Prostate gland (tissue), 2 donors: ENCODE measurements around the gene MYLK4.

Experiments used
- POLR2A ChIP-seq: fragments of 450-650 bp; IDR thresholded peaks from one replicate; pipeline ENCODE4 v1.6.1; 2016; ENCODE audit warnings: antibody characterized with exemption, mild to moderate bottlenecking
- TF ChIP-seq, protein P1 (sequence below), 4 experiments: fragments of 200-600 bp in 2 of 4; fragments of 450-650 bp in 2 of 4; sonication (generic) in 2 of 4; IDR thresholded peaks; 1 replicate in 3 of 4; 2 replicates in 1 of 4; pipeline ENCODE4 v1.5.1; 2016 to 2019; ENCODE audit warnings: antibody characterized with exemption in 4 of 4, mild to moderate bottlenecking in 2 of 4, moderate library complexity in 2 of 4

DNA sequence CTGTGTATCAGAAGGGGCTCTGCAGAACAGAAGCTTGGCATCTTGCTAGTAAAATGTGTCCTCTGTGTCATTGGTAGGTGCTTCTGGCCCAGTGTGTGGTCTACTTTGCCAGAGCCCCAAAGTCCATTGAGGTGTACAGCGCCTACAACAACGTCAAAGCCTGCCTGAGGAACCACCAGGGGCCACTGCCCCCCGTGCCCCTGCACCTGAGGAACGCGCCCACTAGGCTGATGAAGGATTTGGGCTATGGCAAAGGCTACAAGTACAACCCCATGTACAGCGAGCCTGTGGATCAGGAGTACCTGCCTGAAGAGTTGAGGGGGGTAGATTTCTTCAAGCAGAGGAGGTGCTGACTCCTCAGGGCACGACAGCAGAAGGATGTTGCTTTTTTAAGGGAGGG lies 34.2 kb upstream of the MYLK4 start:
- TF ChIP-seq, protein P1, sequence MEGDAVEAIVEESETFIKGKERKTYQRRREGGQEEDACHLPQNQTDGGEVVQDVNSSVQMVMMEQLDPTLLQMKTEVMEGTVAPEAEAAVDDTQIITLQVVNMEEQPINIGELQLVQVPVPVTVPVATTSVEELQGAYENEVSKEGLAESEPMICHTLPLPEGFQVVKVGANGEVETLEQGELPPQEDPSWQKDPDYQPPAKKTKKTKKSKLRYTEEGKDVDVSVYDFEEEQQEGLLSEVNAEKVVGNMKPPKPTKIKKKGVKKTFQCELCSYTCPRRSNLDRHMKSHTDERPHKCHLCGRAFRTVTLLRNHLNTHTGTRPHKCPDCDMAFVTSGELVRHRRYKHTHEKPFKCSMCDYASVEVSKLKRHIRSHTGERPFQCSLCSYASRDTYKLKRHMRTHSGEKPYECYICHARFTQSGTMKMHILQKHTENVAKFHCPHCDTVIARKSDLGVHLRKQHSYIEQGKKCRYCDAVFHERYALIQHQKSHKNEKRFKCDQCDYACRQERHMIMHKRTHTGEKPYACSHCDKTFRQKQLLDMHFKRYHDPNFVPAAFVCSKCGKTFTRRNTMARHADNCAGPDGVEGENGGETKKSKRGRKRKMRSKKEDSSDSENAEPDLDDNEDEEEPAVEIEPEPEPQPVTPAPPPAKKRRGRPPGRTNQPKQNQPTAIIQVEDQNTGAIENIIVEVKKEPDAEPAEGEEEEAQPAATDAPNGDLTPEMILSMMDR (IDR thresholded peaks at IDR 0.05) = no peak
- TF ChIP-seq POLR2A = no peak
